Fibroblast of lung (primary cell): ENCODE data around the gene MGST2. TPM values are rescaled to one million over a fixed set of nuclear protein-coding genes. Genes with fewer than 3 reads are reported as not detected.

Experiments
- DNase-seq, 2 donors: peaks; one replicate each; pipeline versions ENCODE4 v3.0.0 to v3.0.0-alpha.2; 2010; ENCODE audit warnings: low read depth in 2 of 2
- H2AFZ ChIP-seq: 2 replicates; pipeline ENCODE4 v1.5.1; 2012; ENCODE audit warnings: low read length, control low read depth, inconsistent platforms
- H3K27ac ChIP-seq: 2 replicates; pipeline ENCODE4 v1.5.1; 2011; ENCODE audit warnings: low read length, control low read depth; ENCODE audit not compliant: insufficient read depth
- H3K27me3 ChIP-seq: 2 replicates; pipeline ENCODE4 v1.5.1; 2011; ENCODE audit warnings: mild to moderate bottlenecking, low read length; ENCODE audit not compliant: control insufficient read depth, insufficient read depth
- H3K36me3 ChIP-seq: 2 replicates; pipeline ENCODE4 v1.5.1; 2011; ENCODE audit warnings: low read length; ENCODE audit not compliant: control insufficient read depth, insufficient read depth
- H3K4me1 ChIP-seq: 2 replicates; pipeline ENCODE4 v1.5.1; 2011; ENCODE audit warnings: low read length; ENCODE audit not compliant: control insufficient read depth, insufficient read depth; ENCODE audit errors: extremely low read depth
- H3K4me2 ChIP-seq: 2 replicates; pipeline ENCODE4 v1.5.1; 2011; ENCODE audit warnings: low read length, control low read depth; ENCODE audit not compliant: insufficient read depth; ENCODE audit errors: extremely low read depth
- H3K4me3 ChIP-seq, 4 experiments: fragments of 200-600 bp in 1 of 4; sonication (generic) in 1 of 4; replicated peaks in 1 of 4; 2 replicates each; pipeline ENCODE4 v1.5.1; 2011 to 2016; ENCODE audit warnings: low read length in 4 of 4, low read depth in 3 of 4, mild to moderate bottlenecking in 3 of 4, control low read depth in 2 of 4, inconsistent platforms in 1 of 4, mixed read lengths in 1 of 4; ENCODE audit not compliant: insufficient read depth in 1 of 4; ENCODE audit errors: control extremely low read depth in 1 of 4
- H3K79me2 ChIP-seq: 2 replicates; pipeline ENCODE4 v1.5.1; 2012; ENCODE audit warnings: mild to moderate bottlenecking, low read length, inconsistent platforms; ENCODE audit not compliant: control insufficient read depth, insufficient read depth
- H3K9ac ChIP-seq: 2 replicates; pipeline ENCODE4 v1.5.1; 2011; ENCODE audit warnings: mild to moderate bottlenecking, low read length, control low read depth; ENCODE audit not compliant: insufficient read depth
- H3K9me3 ChIP-seq: 2 replicates; pipeline ENCODE4 v1.5.1; 2012; ENCODE audit warnings: low read depth, low read length; ENCODE audit not compliant: control insufficient read depth, insufficient read depth
- H4K20me1 ChIP-seq: 2 replicates; pipeline ENCODE4 v1.5.1; 2011; ENCODE audit warnings: low read length; ENCODE audit not compliant: control insufficient read depth, insufficient read depth; ENCODE audit errors: extremely low read depth
- CTCF ChIP-seq, 2 donors: IDR thresholded peaks in 1 of 2; conservative IDR thresholded peaks in 1 of 2; 1 replicate in 1 of 2; 2 replicates in 1 of 2; pipeline ENCODE4 v1.5.1; 2011 to 2012; ENCODE audit warnings: low read length in 2 of 2, control low read depth in 1 of 2, inconsistent platforms in 1 of 2, low read depth in 1 of 2, mild to moderate bottlenecking in 1 of 2
- EZH2 ChIP-seq: IDR thresholded peaks from 2 replicates; pipeline ENCODE4 v1.5.1; 2012; ENCODE audit warnings: low read length, control low read depth, mild to moderate bottlenecking; ENCODE audit errors: missing control alignments
- polyA plus RNA-seq, 2 donors: library from polyadenylated mRNA; depleted of rRNA in 1 of 2; stranded (reverse) in 1 of 2; unstranded in 1 of 2; fragments of >200 nt; gene quantifications; 2 replicates each; pipeline ENCODE4 v1.2.1, GENCODE V29; 2011 to 2012; ENCODE audit warnings: missing spikeins in 1 of 2
- total RNA-seq: library from RNA; depleted of rRNA; stranded (reverse); fragments of >200 nt; gene quantifications from 2 replicates; pipeline ENCODE4 v1.2.1, GENCODE V29; 2014

Gene MGST2
- total and polyA plus RNA-seq, 2 donors (not counting 1 experiment from before 2014, with no cell fraction given) = 5.3 to 20.1 TPM

GRCh38 chr4:139749835-139750498, 84.3 kb downstream of the MGST2 start:
- Histone ChIP-seq H2AFZ (no peak overlapping the region), H4K20me1 (no peaks in the 10 kb centered on the region), H3K27ac (no peak overlapping the region), H3K27me3 (no peaks in the 10 kb centered on the region), H3K4me3 (no peak overlapping the region), H3K79me2 (no peaks in the 10 kb centered on the region), H3K4me1 (no peaks in the 10 kb centered on the region), H3K36me3 (no peaks in the 10 kb centered on the region), H3K4me2 (no peak overlapping the region), H3K9me3 (no peaks in the 10 kb centered on the region), H3K9ac (no peak overlapping the region)
- TF ChIP-seq EZH2 = no peak
- no peak for TF ChIP-seq CTCF (conservative IDR thresholded peaks at IDR 0.05 in 1 of 2, IDR thresholded peaks at IDR 0.05 in 1 of 2; ENCODE audit: low read depth in 1 of 2, low read length in 2 of 2)
- no peak for DNase-seq

- Histone ChIP-seq H3K4me2 (no peak overlapping the region), H2AFZ (no peak overlapping the region), H3K36me3 (no peaks in the 10 kb centered on the region), H3K27me3 (no peaks in the 10 kb centered on the region), H3K4me1 (no peaks in the 10 kb centered on the region), H3K27ac (no peak overlapping the region), H3K9ac (no peak overlapping the region), H3K4me3 (no peak overlapping the region), H3K9me3 (no peaks in the 10 kb centered on the region), H4K20me1 (no peaks in the 10 kb centered on the region), H3K79me2 (no peaks in the 10 kb centered on the region)
- no peak for DNase-seq
- TF ChIP-seq EZH2 (no peak), CTCF (conservative IDR thresholded peaks at IDR 0.05 in 1 of 2, IDR thresholded peaks at IDR 0.05 in 1 of 2; ENCODE audit: low read depth in 1 of 2, low read length in 2 of 2) (no peak)
Measured at GRCh38 chr4:139753686-139754085, 88.1 kb downstream of the MGST2 start.

Other genes starting within 250 kb of the MGST2 start
- gene RAB33B, start 211.7 kb upstream of the MGST2 start, total RNA-seq = 11.7 and 12.3 TPM in 2 replicates
- 6.5 and 11.4 TPM in 2 replicates for gene RAB33B, start 211.7 kb upstream of the MGST2 start, polyA plus RNA-seq
- gene SETD7, start 109.6 kb upstream of the MGST2 start, total RNA-seq = 58.0 and 80.8 TPM in 2 replicates
- 26.0 and 37.5 TPM in 2 replicates for gene SETD7, start 109.6 kb upstream of the MGST2 start, polyA plus RNA-seq